Astrocyte (in vitro differentiated cells and primary cell): ENCODE measurements around the gene RUFY3. TPM values are rescaled to one million over a fixed set of nuclear protein-coding genes. Genes with fewer than 3 reads are reported as not detected.

Experiments used
- DNase-seq: peaks from one replicate; pipeline ENCODE4 v3.0.0-alpha.2; 2010; ENCODE audit warnings: low read depth
- FAIRE-seq: peaks from 2 replicates; lab custom pipeline; 2011; peaks lifted over from hg19 to GRCh38; lab: Jason Lieb, UNC
- H2AFZ ChIP-seq: 2 replicates; pipeline ENCODE4 v1.6.0; 2012; ENCODE audit warnings: low read depth, low read length, inconsistent platforms
- H3K27ac ChIP-seq: 2 replicates; pipeline ENCODE4 v1.5.1; 2011; ENCODE audit warnings: low read depth, low read length, inconsistent platforms
- H3K27me3 ChIP-seq: 2 replicates; pipeline ENCODE4 v1.6.0; 2011; ENCODE audit warnings: low read length, inconsistent platforms; ENCODE audit not compliant: insufficient read depth
- H3K36me3 ChIP-seq: 2 replicates; pipeline ENCODE4 v1.5.1; 2011; ENCODE audit warnings: low read length, inconsistent platforms; ENCODE audit not compliant: insufficient read depth
- H3K4me1 ChIP-seq: 2 replicates; pipeline ENCODE4 v1.5.1; 2011; ENCODE audit warnings: low read length, inconsistent platforms; ENCODE audit not compliant: insufficient read depth
- H3K4me2 ChIP-seq: 2 replicates; pipeline ENCODE4 v1.6.0; 2012; ENCODE audit warnings: low read length, inconsistent platforms
- H3K4me3 ChIP-seq: 2 replicates; pipeline ENCODE4 v1.5.1; 2011; ENCODE audit warnings: low read depth, mild to moderate bottlenecking, low read length, inconsistent platforms; ENCODE audit not compliant: insufficient read depth
- H3K79me2 ChIP-seq: 2 replicates; pipeline ENCODE4 v1.6.0; 2012; ENCODE audit warnings: mild to moderate bottlenecking, low read length, inconsistent platforms; ENCODE audit not compliant: insufficient read depth
- H3K9ac ChIP-seq: 2 replicates; pipeline ENCODE4 v1.6.0; 2012; ENCODE audit warnings: mild to moderate bottlenecking, low read length, inconsistent platforms
- H3K9me3 ChIP-seq: 2 replicates; pipeline ENCODE4 v1.5.1; 2012; ENCODE audit warnings: low read depth, mild to moderate bottlenecking, low read length, inconsistent platforms; ENCODE audit not compliant: insufficient read depth
- H4K20me1 ChIP-seq: 2 replicates; pipeline ENCODE4 v1.6.0; 2012; ENCODE audit warnings: low read length, inconsistent platforms; ENCODE audit not compliant: insufficient read depth
- H3K27ac Mint-ChIP-seq: one replicate; pipeline ENCODE4 v1.8.0; 2021; ENCODE audit warnings: mild to moderate bottlenecking, mixed read lengths; ENCODE audit not compliant: unreplicated experiment
- H3K27me3 Mint-ChIP-seq: one replicate; pipeline ENCODE4 v1.8.0; 2021; ENCODE audit warnings: low read depth, mixed read lengths; ENCODE audit not compliant: unreplicated experiment
- H3K36me3 Mint-ChIP-seq: one replicate; pipeline ENCODE4 v1.8.0; 2021; ENCODE audit warnings: low read depth, mixed read lengths; ENCODE audit not compliant: unreplicated experiment
- H3K4me1 Mint-ChIP-seq: one replicate; pipeline ENCODE4 v1.8.0; 2021; ENCODE audit warnings: low read depth, mixed read lengths; ENCODE audit not compliant: unreplicated experiment
- H3K4me3 Mint-ChIP-seq: one replicate; pipeline ENCODE4 v1.8.0; 2021; ENCODE audit warnings: mild to moderate bottlenecking, moderate library complexity, mixed read lengths; ENCODE audit not compliant: unreplicated experiment
- H3K9me3 Mint-ChIP-seq: one replicate; pipeline ENCODE4 v1.8.0; 2021; ENCODE audit warnings: mild to moderate bottlenecking, mixed read lengths; ENCODE audit not compliant: unreplicated experiment
- CTCF ChIP-seq: IDR thresholded peaks from 2 replicates; pipeline ENCODE4 v1.5.1; 2011; ENCODE audit warnings: low read depth, mild to moderate bottlenecking, inconsistent platforms, low read length, moderate library complexity; ENCODE audit not compliant: insufficient read depth
- EZH2 ChIP-seq: IDR thresholded peaks from 2 replicates; pipeline ENCODE4 v1.6.1; 2012; ENCODE audit warnings: mild to moderate bottlenecking, low read length, inconsistent platforms; ENCODE audit not compliant: insufficient read depth
- total RNA-seq: library from RNA; stranded (reverse); gene quantifications from 2 replicates; pipeline ENCODE4 v1.2.1, GENCODE V29; 2021

Gene RUFY3
- total RNA-seq, 1 donor from 2014 or later, result 57.5 TPM

- no peak overlapping the region for H3K4me3 Mint-ChIP-seq
- H3K27me3 Mint-ChIP-seq, result no peaks in the 10 kb centered on the region
- DNase-seq (no peak), FAIRE-seq (no peak)
- H3K4me1 ChIP-seq, result no peaks in the 10 kb centered on the region
- peaks cover 32% of the 10 kb centered on the region for H3K79me2 ChIP-seq
- no peak overlapping the region for H3K27ac ChIP-seq
- H3K4me3 ChIP-seq, result no peak overlapping the region
- peaks cover 3% of the 10 kb centered on the region for H3K36me3 ChIP-seq
- H3K4me2 ChIP-seq, result no peak overlapping the region
- no peak overlapping the region for H3K27ac Mint-ChIP-seq
- no peaks in the 10 kb centered on the region for H3K9me3 Mint-ChIP-seq
- no peaks in the 10 kb centered on the region for H3K27me3 ChIP-seq
- H3K4me1 Mint-ChIP-seq, result peaks cover 6% of the 10 kb centered on the region
- H3K9me3 ChIP-seq, result no peaks in the 10 kb centered on the region
- H2AFZ ChIP-seq, result no peak overlapping the region
- peaks cover 2% of the 10 kb centered on the region for H3K36me3 Mint-ChIP-seq
- H3K9ac ChIP-seq, result no peak overlapping the region
- H4K20me1 ChIP-seq, result peaks cover 28% of the 10 kb centered on the region
- TF ChIP-seq CTCF (no peak), EZH2 (no peak)
These were observed 119.4 kb downstream of the RUFY3 start for GRCh38 chr4:70841211-70841610.

- no peaks in the 10 kb centered on the region for H3K36me3 ChIP-seq
- H3K4me3 ChIP-seq, result no peak overlapping the region
- no peak overlapping the region for H3K27ac Mint-ChIP-seq
- H3K27me3 ChIP-seq, result no peaks in the 10 kb centered on the region
- no peaks in the 10 kb centered on the region for H3K4me1 Mint-ChIP-seq
- H3K27ac ChIP-seq, result no peak overlapping the region
- H3K4me2 ChIP-seq, result no peak overlapping the region
- H3K9me3 Mint-ChIP-seq, result no peaks in the 10 kb centered on the region
- H4K20me1 ChIP-seq, result peaks cover 21% of the 10 kb centered on the region
- H2AFZ ChIP-seq, result no peak overlapping the region
- peaks cover 2% of the 10 kb centered on the region for H3K36me3 Mint-ChIP-seq
- no peak overlapping the region for H3K4me3 Mint-ChIP-seq
- H3K79me2 ChIP-seq, result peaks cover 25% of the 10 kb centered on the region
- no peaks in the 10 kb centered on the region for H3K27me3 Mint-ChIP-seq
- TF ChIP-seq CTCF, result no peak
- TF ChIP-seq EZH2, result no peak
- H3K4me1 ChIP-seq, result no peaks in the 10 kb centered on the region
- H3K9ac ChIP-seq, result no peak overlapping the region
- no peaks in the 10 kb centered on the region for H3K9me3 ChIP-seq
- no peak for FAIRE-seq
- DNase-seq, result no peak
These were observed 120.2 kb downstream of the RUFY3 start for GRCh38 chr4:70841951-70842350.

- H3K36me3 Mint-ChIP-seq, result peaks cover 2% of the 10 kb centered on the region
These were observed 121.1 kb downstream of the RUFY3 start for GRCh38 chr4:70842761-70843435.

More at GRCh38 chr4:70842761-70843435, 121.1 kb downstream of the RUFY3 start:
- Histone ChIP-seq H4K20me1 (peaks cover 12% of the 10 kb centered on the region), H3K4me2 (no peak overlapping the region), H3K9ac (no peak overlapping the region), H2AFZ (no peak overlapping the region), H3K4me3 (no peak overlapping the region), H3K79me2 (peaks cover 16% of the 10 kb centered on the region), H3K9me3 (no peaks in the 10 kb centered on the region), H3K36me3 (no peaks in the 10 kb centered on the region), H3K27ac (no peak overlapping the region), H3K4me1 (no peaks in the 10 kb centered on the region), H3K27me3 (no peaks in the 10 kb centered on the region)
- TF ChIP-seq CTCF (no peak), EZH2 (no peak)
- DNase-seq (no peak), FAIRE-seq (no peak)
- no peak overlapping the region for H3K27ac Mint-ChIP-seq
- H3K4me3 Mint-ChIP-seq, result no peak overlapping the region
- no peaks in the 10 kb centered on the region for H3K4me1 Mint-ChIP-seq
- H3K27me3 Mint-ChIP-seq, result no peaks in the 10 kb centered on the region
- H3K9me3 Mint-ChIP-seq, result no peaks in the 10 kb centered on the region
